ENCODE measurements around the gene GAGE12G. TPM values are rescaled to one million over a fixed set of nuclear protein-coding genes. Genes with fewer than 3 reads are reported as not detected.
"Not testable (repeated sequence)": the region's sequence is repeated elsewhere in the genome, so short reads cannot be mapped to it uniquely, and the experiment has no call there.

Gene GAGE12G, protein sequence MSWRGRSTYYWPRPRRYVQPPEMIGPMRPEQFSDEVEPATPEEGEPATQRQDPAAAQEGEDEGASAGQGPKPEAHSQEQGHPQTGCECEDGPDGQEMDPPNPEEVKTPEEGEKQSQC
- under 1 TPM in 1 of 2 donors, not detected in 1; 0.99 TPM for total RNA-seq

DNA sequence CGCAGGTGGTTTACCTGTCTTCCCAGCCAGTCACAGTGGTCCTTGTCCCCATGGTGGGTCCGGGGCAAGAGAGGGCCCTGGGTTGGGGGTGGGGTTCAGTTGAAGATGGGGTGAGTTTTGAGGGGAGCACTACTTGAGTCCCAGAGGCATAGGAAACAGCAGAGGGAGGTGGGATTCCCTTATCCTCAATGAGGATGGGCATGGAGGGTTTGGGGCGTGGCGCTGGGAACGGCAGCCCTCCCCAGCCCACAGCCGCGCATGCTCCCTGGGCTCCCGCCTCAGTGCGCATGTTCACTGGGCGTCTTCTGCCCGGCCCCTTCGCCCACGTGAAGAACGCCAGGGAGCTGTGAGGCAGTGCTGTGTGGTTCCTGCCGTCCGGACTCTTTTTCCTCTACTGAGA, at the start of gene GAGE12G:
Gene GAGE12G (plus strand): TSS at position 301 of the 400 bp plus-strand sequence. CDS start 1,155 bp downstream, outside the sequence.
- DNase-seq; intact Hi-C loops (cut with DNase I): not testable (repeated sequence)

DNA sequence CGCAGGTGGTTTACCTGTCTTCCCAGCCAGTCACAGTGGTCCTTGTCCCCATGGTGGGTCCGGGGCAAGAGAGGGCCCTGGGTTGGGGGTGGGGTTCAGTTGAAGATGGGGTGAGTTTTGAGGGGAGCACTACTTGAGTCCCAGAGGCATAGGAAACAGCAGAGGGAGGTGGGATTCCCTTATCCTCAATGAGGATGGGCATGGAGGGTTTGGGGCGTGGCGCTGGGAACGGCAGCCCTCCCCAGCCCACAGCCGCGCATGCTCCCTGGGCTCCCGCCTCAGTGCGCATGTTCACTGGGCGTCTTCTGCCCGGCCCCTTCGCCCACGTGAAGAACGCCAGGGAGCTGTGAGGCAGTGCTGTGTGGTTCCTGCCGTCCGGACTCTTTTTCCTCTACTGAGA, 38.3 kb upstream of the GAGE12G start, which contains the start of gene GAGE12C:
Gene GAGE12C (plus strand): TSS at position 301 of the 400 bp plus-strand sequence. CDS start 1,155 bp downstream, outside the sequence.
- DNase-seq; H3K9ac ChIP-seq (ENCODE audit: low read depth in 2 of 2, low read length in 2 of 2); H3K4me3 ChIP-seq; H3K4me1 ChIP-seq; H3K27me3 ChIP-seq; H3K36me3 ChIP-seq; H3K27ac ChIP-seq; H3K9me3 ChIP-seq; intact Hi-C loops (cut with DNase I): not testable (repeated sequence)

More for the DNA sequence above, at the start of gene GAGE12G:
- H3K4me1 ChIP-seq; H3K36me3 ChIP-seq; H3K27ac ChIP-seq; H3K9ac ChIP-seq (ENCODE audit: low read depth in 2 of 2, low read length in 2 of 2); H3K27me3 ChIP-seq; H3K4me3 ChIP-seq; H3K9me3 ChIP-seq: not testable (repeated sequence)

DNA sequence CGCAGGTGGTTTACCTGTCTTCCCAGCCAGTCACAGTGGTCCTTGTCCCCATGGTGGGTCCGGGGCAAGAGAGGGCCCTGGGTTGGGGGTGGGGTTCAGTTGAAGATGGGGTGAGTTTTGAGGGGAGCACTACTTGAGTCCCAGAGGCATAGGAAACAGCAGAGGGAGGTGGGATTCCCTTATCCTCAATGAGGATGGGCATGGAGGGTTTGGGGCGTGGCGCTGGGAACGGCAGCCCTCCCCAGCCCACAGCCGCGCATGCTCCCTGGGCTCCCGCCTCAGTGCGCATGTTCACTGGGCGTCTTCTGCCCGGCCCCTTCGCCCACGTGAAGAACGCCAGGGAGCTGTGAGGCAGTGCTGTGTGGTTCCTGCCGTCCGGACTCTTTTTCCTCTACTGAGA, 28.8 kb upstream of the GAGE12G start, which contains the start of gene GAGE12D:
Gene GAGE12D (plus strand): TSS at position 301 of the 400 bp plus-strand sequence. CDS start 1,155 bp downstream, outside the sequence.
- H3K27ac ChIP-seq; H3K36me3 ChIP-seq; H3K9me3 ChIP-seq; intact Hi-C loops (cut with DNase I); H3K4me1 ChIP-seq; DNase-seq; H3K9ac ChIP-seq (ENCODE audit: low read depth in 2 of 2, low read length in 2 of 2); H3K4me3 ChIP-seq; H3K27me3 ChIP-seq: not testable (repeated sequence)

DNA sequence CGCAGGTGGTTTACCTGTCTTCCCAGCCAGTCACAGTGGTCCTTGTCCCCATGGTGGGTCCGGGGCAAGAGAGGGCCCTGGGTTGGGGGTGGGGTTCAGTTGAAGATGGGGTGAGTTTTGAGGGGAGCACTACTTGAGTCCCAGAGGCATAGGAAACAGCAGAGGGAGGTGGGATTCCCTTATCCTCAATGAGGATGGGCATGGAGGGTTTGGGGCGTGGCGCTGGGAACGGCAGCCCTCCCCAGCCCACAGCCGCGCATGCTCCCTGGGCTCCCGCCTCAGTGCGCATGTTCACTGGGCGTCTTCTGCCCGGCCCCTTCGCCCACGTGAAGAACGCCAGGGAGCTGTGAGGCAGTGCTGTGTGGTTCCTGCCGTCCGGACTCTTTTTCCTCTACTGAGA, 19.2 kb upstream of the GAGE12G start, which contains the start of gene GAGE12E:
Gene GAGE12E (plus strand): TSS at position 301 of the 400 bp plus-strand sequence. CDS start 1,155 bp downstream, outside the sequence.
- H3K4me1 ChIP-seq; H3K4me3 ChIP-seq; H3K27ac ChIP-seq; intact Hi-C loops (cut with DNase I); H3K36me3 ChIP-seq; H3K9me3 ChIP-seq; H3K9ac ChIP-seq (ENCODE audit: low read depth in 2 of 2, low read length in 2 of 2); DNase-seq; H3K27me3 ChIP-seq: not testable (repeated sequence)

DNA sequence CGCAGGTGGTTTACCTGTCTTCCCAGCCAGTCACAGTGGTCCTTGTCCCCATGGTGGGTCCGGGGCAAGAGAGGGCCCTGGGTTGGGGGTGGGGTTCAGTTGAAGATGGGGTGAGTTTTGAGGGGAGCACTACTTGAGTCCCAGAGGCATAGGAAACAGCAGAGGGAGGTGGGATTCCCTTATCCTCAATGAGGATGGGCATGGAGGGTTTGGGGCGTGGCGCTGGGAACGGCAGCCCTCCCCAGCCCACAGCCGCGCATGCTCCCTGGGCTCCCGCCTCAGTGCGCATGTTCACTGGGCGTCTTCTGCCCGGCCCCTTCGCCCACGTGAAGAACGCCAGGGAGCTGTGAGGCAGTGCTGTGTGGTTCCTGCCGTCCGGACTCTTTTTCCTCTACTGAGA, 9.7 kb upstream of the GAGE12G start, which contains the start of gene GAGE12F:
Gene GAGE12F (plus strand): TSS at position 301 of the 400 bp plus-strand sequence. CDS start 1,155 bp downstream, outside the sequence.
- not testable (repeated sequence) for H3K36me3 ChIP-seq; H3K9ac ChIP-seq (ENCODE audit: low read depth in 2 of 2, low read length in 2 of 2)

DNA sequence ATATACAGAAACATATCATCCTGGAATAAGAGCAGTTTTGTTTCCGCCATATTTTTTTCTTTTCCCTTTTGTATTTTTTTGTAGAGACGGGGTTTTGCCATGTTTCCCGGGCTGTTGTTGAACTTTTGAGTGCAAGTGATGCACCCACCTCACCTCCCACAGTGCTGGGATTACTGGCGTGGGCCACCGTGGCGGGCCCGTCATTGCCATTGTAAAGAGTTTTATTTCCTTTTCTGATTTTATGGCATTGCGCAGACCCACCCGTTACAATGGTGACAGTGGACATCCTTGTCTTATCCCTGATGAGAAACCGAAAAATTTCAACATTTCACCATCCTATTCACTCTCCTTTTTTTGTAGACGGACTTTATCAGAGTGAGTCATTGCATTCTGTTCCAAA, 1.5 kb upstream of the GAGE12G start:
- H3K4me1 ChIP-seq; H3K27ac ChIP-seq; H3K4me3 ChIP-seq; intact Hi-C loops (cut with DNase I); H3K27me3 ChIP-seq; H3K9ac ChIP-seq (ENCODE audit: low read depth in 2 of 2, low read length in 2 of 2); H3K36me3 ChIP-seq; H3K9me3 ChIP-seq: not testable (repeated sequence)
- DNase-seq, result peak; percentile 12

More for the DNA sequence above, 9.7 kb upstream of the GAGE12G start, which contains the start of gene GAGE12F:
- H3K4me3 ChIP-seq; intact Hi-C loops (cut with DNase I); H3K4me1 ChIP-seq; DNase-seq; H3K27ac ChIP-seq; H3K27me3 ChIP-seq; H3K9me3 ChIP-seq: not testable (repeated sequence)

DNA sequence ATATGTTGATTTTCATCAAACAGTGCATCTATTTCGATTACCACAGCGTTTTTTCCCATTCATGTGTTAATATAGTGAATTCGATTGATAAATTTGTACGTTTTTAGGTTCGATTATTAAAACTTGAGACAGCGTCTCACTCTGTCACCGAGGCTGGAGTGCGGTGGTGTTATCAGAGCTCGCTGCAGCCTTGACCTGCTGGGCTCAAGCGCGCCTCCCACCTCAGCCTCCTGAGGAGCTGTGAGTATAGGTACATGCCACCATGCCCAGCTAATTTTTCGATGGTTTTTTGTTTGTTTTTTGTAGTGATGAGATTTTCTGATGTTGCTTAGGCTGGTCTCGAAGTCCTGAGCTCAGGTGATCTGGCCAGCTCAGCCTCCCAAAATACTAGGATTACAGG, 1.0 kb upstream of the GAGE12G start:
- intact Hi-C loops (cut with DNase I); H3K9me3 ChIP-seq: not testable (repeated sequence)

DNA sequence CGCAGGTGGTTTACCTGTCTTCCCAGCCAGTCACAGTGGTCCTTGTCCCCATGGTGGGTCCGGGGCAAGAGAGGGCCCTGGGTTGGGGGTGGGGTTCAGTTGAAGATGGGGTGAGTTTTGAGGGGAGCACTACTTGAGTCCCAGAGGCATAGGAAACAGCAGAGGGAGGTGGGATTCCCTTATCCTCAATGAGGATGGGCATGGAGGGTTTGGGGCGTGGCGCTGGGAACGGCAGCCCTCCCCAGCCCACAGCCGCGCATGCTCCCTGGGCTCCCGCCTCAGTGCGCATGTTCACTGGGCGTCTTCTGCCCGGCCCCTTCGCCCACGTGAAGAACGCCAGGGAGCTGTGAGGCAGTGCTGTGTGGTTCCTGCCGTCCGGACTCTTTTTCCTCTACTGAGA, 9.4 kb downstream of the GAGE12G start, which contains the start of gene GAGE12H:
Gene GAGE12H (plus strand): TSS at position 301 of the 400 bp plus-strand sequence. CDS start 1,155 bp downstream, outside the sequence.
- H3K4me1 ChIP-seq; H3K4me3 ChIP-seq; intact Hi-C loops (cut with DNase I); H3K9ac ChIP-seq (ENCODE audit: low read depth in 2 of 2, low read length in 2 of 2); H3K27ac ChIP-seq; DNase-seq; H3K27me3 ChIP-seq; H3K36me3 ChIP-seq; H3K9me3 ChIP-seq: not testable (repeated sequence)

More for the DNA sequence above, 1.0 kb upstream of the GAGE12G start:
- not testable (repeated sequence) for H3K27ac ChIP-seq; H3K9ac ChIP-seq (ENCODE audit: low read depth in 2 of 2, low read length in 2 of 2); H3K4me1 ChIP-seq; H3K27me3 ChIP-seq; H3K4me3 ChIP-seq; H3K36me3 ChIP-seq
- DNase-seq, result peak; percentile 6

DNA sequence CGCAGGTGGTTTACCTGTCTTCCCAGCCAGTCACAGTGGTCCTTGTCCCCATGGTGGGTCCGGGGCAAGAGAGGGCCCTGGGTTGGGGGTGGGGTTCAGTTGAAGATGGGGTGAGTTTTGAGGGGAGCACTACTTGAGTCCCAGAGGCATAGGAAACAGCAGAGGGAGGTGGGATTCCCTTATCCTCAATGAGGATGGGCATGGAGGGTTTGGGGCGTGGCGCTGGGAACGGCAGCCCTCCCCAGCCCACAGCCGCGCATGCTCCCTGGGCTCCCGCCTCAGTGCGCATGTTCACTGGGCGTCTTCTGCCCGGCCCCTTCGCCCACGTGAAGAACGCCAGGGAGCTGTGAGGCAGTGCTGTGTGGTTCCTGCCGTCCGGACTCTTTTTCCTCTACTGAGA, 19.0 kb downstream of the GAGE12G start, which contains the start of gene GAGE2A:
Gene GAGE2A (plus strand): TSS at position 301 of the 400 bp plus-strand sequence. CDS start 1,155 bp downstream, outside the sequence.
- H3K4me1 ChIP-seq; H3K27ac ChIP-seq; DNase-seq; H3K4me3 ChIP-seq; H3K27me3 ChIP-seq; intact Hi-C loops (cut with DNase I); H3K9me3 ChIP-seq; H3K9ac ChIP-seq (ENCODE audit: low read depth in 2 of 2, low read length in 2 of 2); H3K36me3 ChIP-seq: not testable (repeated sequence)

DNA sequence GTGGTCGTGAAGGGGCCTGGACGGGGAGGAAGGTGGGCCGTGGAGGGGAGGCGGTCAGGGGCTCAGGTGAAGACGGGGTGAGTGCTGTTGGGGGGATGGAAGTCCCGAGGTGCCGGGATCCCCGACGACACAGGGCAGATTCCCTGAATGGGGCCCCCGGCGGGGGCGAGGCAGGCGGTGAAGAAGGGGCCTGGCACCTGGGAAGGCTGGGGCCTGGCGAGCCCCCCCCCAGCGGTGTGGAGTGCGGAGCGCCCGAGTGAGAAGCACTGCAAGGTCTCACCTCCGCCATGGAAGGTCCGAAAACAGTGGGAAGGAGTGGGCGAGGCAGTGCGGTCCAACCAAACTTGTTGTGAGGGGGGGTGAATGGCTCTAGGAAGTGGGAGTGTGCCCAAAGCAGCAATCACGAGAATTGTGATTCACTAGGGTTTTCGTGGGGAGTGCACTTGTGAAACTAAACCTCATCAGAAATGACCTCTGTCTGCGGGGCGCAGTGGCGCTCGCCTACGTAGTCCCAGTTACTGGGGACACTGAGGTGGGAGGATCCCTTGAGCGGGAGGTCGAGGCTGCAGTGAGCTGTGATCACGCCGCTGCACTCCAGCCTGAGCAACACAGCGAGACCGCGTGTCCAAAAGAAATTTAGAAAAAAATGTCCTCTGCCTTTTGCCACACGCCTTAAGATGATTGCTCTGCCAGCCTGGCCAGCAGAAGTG, 19.7 kb downstream of the GAGE12G start:
- peak; percentile 20 for DNase-seq
- H3K36me3 ChIP-seq; H3K9me3 ChIP-seq; H3K27me3 ChIP-seq; H3K4me3 ChIP-seq; H3K4me1 ChIP-seq; H3K9ac ChIP-seq (ENCODE audit: low read depth in 2 of 2, low read length in 2 of 2); H3K27ac ChIP-seq; intact Hi-C loops (cut with DNase I): not testable (repeated sequence)

DNA sequence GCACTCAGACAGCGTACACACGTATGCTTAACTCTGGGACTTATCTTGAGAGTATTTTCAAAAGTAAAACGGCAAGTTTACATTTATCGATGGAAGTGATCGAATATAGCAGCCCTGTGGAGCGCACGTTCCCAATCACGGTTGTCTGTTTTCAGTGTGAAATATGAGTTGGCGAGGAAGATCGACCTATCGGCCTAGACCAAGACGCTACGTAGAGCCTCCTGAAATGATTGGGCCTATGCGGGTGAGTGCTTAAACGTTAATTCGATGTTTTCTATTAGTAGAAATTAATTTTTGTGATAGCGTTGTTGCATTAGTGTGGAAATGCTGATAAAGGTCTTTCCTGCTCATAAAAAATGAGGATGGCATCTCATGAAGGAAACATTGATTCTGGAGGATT, 20.3 kb downstream of the GAGE12G start:
- H3K9ac ChIP-seq (ENCODE audit: low read depth in 2 of 2, low read length in 2 of 2); H3K27me3 ChIP-seq; H3K9me3 ChIP-seq; H3K36me3 ChIP-seq; H3K27ac ChIP-seq; DNase-seq; H3K4me1 ChIP-seq; intact Hi-C loops (cut with DNase I); H3K4me3 ChIP-seq: not testable (repeated sequence)

DNA sequence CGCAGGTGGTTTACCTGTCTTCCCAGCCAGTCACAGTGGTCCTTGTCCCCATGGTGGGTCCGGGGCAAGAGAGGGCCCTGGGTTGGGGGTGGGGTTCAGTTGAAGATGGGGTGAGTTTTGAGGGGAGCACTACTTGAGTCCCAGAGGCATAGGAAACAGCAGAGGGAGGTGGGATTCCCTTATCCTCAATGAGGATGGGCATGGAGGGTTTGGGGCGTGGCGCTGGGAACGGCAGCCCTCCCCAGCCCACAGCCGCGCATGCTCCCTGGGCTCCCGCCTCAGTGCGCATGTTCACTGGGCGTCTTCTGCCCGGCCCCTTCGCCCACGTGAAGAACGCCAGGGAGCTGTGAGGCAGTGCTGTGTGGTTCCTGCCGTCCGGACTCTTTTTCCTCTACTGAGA, 28.5 kb downstream of the GAGE12G start, which contains the start of gene GAGE1:
Gene GAGE1 (plus strand): TSS at position 301 of the 400 bp plus-strand sequence. CDS start 1,155 bp downstream, outside the sequence.
- H3K4me3 ChIP-seq; DNase-seq; H3K9ac ChIP-seq (ENCODE audit: low read depth in 2 of 2, low read length in 2 of 2); H3K27me3 ChIP-seq; H3K9me3 ChIP-seq; intact Hi-C loops (cut with DNase I); H3K36me3 ChIP-seq; H3K27ac ChIP-seq; H3K4me1 ChIP-seq: not testable (repeated sequence)
